Measurements from ENCODE around the gene MPC1L. TPM values are rescaled to one million over a fixed set of nuclear protein-coding genes. Genes with fewer than 3 reads are reported as not detected.

The MPC1L gene
- total and polyA plus RNA-seq, 11 donors = not detected

DNA sequence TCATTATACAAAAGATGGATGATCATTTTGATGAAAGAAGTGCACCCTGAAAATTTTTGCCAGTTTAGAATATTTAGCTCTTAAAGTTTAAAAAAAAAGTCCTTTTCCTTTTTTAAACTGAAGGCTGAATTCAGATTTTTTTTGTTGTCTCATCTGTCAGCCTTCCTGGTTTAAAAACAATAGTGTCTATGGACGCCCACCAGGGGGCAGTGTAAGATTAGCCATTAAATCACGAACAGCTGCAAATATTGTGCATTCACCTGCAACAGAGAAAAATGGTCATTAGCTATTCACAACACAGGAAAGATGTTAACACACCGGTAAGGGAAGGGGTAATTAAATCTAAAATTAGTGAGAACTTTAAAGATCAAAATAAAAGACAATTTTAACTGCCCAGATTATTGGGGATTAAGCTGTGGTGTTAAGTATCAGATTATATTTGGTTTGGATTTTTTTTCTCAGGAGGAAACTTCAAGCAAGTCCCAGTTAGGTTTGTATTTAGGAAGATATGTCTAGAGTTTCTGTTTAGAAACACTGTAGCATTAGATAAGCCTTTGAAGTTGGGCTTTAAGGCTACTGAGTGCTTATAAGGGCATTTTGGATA is 28.5 kb downstream of the MPC1L start:
- intact Hi-C loops (cut with DNase I) = loop anchor here in 7 of 10 donors (2.0 to 10.0 kb wide), 8 partner anchors 83 to 601 kb away; partner anchors contain the start of genes MED14 (in 1 of the 7) and USP9X (in 1 of the 7)
- Histone ChIP-seq H3K4me1 (peaks cover 0 to 7% (median 4%) of the 10 kb centered on the region in 12 donors), H3K4me3 (no peak overlapping the region), H3K27ac (no peak overlapping the region), H3K36me3 (peaks cover 0 to 56% (median 17%) of the 10 kb centered on the region in 9 donors), H3K9me3 (no peaks in the 10 kb centered on the region), H3K27me3 (peaks cover 0 to 14% (median 0%) of the 10 kb centered on the region in 9 donors)
- ATAC-seq = no peak
- TF ChIP-seq, protein P1, sequence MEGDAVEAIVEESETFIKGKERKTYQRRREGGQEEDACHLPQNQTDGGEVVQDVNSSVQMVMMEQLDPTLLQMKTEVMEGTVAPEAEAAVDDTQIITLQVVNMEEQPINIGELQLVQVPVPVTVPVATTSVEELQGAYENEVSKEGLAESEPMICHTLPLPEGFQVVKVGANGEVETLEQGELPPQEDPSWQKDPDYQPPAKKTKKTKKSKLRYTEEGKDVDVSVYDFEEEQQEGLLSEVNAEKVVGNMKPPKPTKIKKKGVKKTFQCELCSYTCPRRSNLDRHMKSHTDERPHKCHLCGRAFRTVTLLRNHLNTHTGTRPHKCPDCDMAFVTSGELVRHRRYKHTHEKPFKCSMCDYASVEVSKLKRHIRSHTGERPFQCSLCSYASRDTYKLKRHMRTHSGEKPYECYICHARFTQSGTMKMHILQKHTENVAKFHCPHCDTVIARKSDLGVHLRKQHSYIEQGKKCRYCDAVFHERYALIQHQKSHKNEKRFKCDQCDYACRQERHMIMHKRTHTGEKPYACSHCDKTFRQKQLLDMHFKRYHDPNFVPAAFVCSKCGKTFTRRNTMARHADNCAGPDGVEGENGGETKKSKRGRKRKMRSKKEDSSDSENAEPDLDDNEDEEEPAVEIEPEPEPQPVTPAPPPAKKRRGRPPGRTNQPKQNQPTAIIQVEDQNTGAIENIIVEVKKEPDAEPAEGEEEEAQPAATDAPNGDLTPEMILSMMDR (IDR thresholded peaks at IDR 0.05) = peak; percentile 45 to 86 (median 66)
- no peak for TF ChIP-seq POLR2A (IDR thresholded peaks at IDR 0.05)
- peak in 4 of 5 donors; percentile 37 to 70 (median 48) for DNase-seq
- 1 to 3% (median 1%) methylated on average over 3 of the region's 3 CpGs for WGBS, 4 donors

DNA sequence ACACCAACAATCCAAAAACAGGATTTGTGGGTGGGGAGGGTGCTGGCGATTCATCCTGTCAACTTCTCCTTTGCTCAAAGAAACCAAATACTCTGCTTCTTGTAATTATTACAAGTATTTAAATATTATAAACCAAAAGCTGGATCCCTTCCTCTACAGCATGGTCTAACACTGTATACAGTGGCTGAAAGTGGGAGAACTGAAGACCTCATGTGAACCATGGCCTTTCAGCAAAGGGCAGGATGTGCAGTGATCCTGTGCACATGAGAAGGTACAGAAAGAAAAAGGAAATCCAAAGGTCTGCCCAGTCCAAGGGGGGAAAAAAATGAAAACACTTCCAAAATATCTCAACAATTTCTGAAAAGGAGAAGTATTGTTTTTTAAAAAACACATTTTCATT is 29.4 kb downstream of the MPC1L start:
- TF ChIP-seq, protein P1 (IDR thresholded peaks at IDR 0.05) = no peak
- no peak for TF ChIP-seq POLR2A (IDR thresholded peaks at IDR 0.05)
- Histone ChIP-seq H3K36me3 (peaks cover 0 to 66% (median 24%) of the 10 kb centered on the region in 9 donors), H3K4me3 (no peak overlapping the region), H3K9me3 (no peaks in the 10 kb centered on the region), H3K4me1 (peaks cover 0 to 6% (median 4%) of the 10 kb centered on the region in 12 donors), H3K27ac (no peak overlapping the region), H3K27me3 (peaks cover 0 to 17% (median 0%) of the 10 kb centered on the region in 9 donors)
- DNase-seq = no peak
- ATAC-seq = no peak
- WGBS, 4 donors = 54 to 100% (median 84%) methylated on average over 1 of the region's 1 CpG
- intact Hi-C loops (cut with DNase I) = loop anchor here in 7 of 10 donors (2.0 to 10.0 kb wide), 8 partner anchors 82 to 600 kb away; partner anchors contain the start of genes MED14 (in 1 of the 7) and USP9X (in 1 of the 7)

DNA sequence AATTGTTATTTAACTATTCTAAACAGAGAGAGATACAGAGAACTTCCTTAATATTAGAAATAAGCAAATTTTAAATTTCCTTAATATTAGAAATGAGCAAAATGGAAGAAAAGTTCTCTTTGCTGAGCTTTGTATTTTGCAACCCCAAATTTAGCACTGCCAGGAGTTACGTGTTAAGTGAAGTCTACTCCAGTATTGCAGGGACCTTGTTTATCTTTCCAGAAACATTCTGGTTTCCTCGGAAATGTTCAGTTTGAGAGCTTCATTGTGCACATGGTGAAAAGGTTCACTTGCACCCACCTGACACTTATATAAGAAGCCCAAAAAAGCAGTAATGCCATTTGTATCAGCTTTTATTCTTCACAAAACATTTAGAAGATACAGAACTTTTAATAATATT is 30.3 kb downstream of the MPC1L start:
- H3K36me3 ChIP-seq = peaks cover 0 to 74% (median 30%) of the 10 kb centered on the region in 9 donors
- intact Hi-C loops (cut with DNase I) = loop anchor here in 7 of 10 donors (2.0 to 10.0 kb wide), 8 partner anchors 81 to 599 kb away; partner anchors contain the start of genes MED14 (in 1 of the 7) and USP9X (in 1 of the 7)
- H3K27me3 ChIP-seq = peaks cover 0 to 17% (median 0%) of the 10 kb centered on the region in 9 donors
- H3K27ac ChIP-seq = no peak overlapping the region
- H3K4me3 ChIP-seq = no peak overlapping the region
- no peak for TF ChIP-seq POLR2A (IDR thresholded peaks at IDR 0.05)
- TF ChIP-seq, protein P1 (IDR thresholded peaks at IDR 0.05) = no peak
- ATAC-seq (no peak), DNase-seq (no peak)
- H3K4me1 ChIP-seq = no peaks in the 10 kb centered on the region
- 45 to 66% (median 55%) methylated on average over 2 of the region's 2 CpGs for WGBS, 4 donors
- H3K9me3 ChIP-seq = no peaks in the 10 kb centered on the region

DNA sequence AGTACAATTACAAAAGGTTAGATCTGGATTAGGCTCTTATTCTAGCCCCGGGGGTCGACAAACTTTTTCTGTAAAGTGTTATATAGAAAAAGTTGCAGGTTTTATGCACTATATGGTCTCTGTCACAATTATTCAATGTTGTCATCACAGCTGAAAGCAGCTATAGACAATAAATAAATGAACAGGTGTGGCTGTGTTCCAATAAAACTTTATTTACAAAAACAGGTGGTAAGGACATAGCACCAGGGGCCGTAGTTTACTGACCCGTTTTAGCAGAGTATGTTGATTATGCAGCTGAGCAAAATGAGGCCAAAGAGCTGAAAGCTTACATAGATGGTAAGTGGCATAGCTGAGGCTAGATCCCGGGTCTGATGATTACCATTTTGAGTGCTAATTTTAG is 37.2 kb downstream of the MPC1L start:
- H3K4me3 ChIP-seq = no peak overlapping the region
- TF ChIP-seq, protein P1 (IDR thresholded peaks at IDR 0.05) = no peak
- no peak overlapping the region for H3K27ac ChIP-seq
- 84 to 91% (median 90%) methylated on average over 5 of the region's 5 CpGs for WGBS, 4 donors
- no peaks in the 10 kb centered on the region for H3K9me3 ChIP-seq
- intact Hi-C loops (cut with DNase I) = loop anchor here in 4 of 10 donors (5.0 to 10.0 kb wide), 3 partner anchors 54 to 134 kb away; no protein-coding TSS in a partner anchor
- peaks cover 0 to 96% (median 67%) of the 10 kb centered on the region in 9 donors for H3K36me3 ChIP-seq
- DNase-seq (no peak), ATAC-seq (no peak)
- H3K4me1 ChIP-seq = no peaks in the 10 kb centered on the region
- H3K27me3 ChIP-seq = peaks cover 0 to 17% (median 0%) of the 10 kb centered on the region in 9 donors
